ENCODE measurements around the gene MPLKIP.

DNA sequence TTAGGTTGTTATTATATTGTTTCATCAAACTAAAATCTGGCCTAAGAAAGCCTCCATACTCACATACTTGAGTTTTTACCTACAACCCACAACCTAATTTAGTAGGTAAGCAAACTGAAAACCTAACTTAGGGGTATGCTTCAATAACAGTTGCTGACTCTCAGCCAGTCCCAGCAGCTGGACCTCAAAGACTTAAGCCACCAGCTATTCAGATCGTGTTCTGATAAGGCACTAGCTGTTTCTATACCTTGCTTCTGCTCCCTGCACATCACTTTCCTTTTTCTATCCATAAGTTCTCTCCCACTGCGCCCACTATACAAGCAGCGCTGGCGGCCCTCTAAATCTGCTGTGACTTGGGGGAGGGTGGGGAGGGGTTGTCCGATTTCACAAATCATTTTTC, 42.6 kb upstream of the MPLKIP start:
- TF ChIP-seq, protein P1, sequence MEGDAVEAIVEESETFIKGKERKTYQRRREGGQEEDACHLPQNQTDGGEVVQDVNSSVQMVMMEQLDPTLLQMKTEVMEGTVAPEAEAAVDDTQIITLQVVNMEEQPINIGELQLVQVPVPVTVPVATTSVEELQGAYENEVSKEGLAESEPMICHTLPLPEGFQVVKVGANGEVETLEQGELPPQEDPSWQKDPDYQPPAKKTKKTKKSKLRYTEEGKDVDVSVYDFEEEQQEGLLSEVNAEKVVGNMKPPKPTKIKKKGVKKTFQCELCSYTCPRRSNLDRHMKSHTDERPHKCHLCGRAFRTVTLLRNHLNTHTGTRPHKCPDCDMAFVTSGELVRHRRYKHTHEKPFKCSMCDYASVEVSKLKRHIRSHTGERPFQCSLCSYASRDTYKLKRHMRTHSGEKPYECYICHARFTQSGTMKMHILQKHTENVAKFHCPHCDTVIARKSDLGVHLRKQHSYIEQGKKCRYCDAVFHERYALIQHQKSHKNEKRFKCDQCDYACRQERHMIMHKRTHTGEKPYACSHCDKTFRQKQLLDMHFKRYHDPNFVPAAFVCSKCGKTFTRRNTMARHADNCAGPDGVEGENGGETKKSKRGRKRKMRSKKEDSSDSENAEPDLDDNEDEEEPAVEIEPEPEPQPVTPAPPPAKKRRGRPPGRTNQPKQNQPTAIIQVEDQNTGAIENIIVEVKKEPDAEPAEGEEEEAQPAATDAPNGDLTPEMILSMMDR (IDR thresholded peaks at IDR 0.05): no peak
- no peak for TF ChIP-seq POLR2A (IDR thresholded peaks at IDR 0.05)
- no peak for TF ChIP-seq POLR2AphosphoS5 (IDR thresholded peaks at IDR 0.05)
